GM19328 (cell line): ENCODE data around the gene CDC6.
A peak's percentile ranks its signal among the peaks of the same experiment; 100 is the strongest.

Source experiments
- ATAC-seq: cut with Tn5 transposase; IDR thresholded peaks from one replicate; pipeline ENCODE4 v1.9.1; 2021; ENCODE audit warnings: mild to moderate bottlenecking, moderate library complexity; ENCODE audit not compliant: unreplicated experiment

The CDC6 gene

GRCh38 chr17:40310882-40311391 is 23.3 kb downstream of the CDC6 start:
- no peak for ATAC-seq

DNA sequence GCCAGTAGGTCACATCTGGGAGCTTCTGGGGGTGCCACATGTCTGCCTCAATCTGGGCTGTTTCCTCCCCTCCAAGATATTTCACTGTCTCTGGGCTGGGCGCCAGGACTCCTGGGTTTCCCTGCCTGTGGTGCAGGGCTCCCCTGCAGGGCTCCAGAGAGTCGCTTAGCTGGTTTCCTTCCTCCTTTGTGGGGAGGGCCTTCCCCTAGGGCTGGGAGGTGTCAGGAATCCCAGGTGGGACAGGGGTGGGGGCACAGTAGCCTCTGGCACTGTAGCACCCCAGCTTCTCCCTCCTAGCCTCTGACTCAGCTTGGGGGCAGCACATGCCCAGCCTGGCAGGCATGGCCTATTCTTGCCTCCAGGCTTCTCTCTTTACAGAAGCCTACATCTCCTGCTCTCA is 23.9 kb downstream of the CDC6 start:
- no peak for ATAC-seq

DNA sequence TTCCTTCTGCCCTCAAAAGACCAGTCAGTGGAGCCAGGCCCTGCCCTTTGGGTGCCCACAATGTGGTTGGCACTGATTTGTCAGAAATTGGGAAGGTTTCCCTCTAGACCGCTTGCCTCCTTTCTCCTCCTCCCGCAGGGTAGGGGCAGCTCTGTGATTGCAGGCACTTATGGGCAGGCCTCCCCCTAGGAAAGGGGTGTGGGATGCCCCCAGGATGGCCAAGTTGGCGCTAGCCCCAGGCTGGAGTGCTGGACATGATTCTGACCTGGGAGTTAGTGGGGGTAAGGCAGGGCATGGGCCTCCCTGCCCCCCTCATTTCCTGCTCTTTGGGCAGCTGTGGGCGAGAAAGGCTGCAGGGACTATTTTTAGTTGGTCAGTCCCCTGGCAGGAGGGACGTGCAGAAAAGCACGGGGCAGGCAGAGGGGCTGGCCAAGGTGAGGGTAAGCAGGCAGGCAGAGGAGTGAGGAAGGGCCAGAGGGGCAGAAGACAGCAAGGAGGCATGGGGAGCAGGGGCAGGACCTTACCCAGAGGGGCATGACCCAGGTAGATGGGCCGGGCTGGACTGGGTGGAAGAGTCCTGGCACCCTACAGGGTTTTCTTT is 24.6 kb downstream of the CDC6 start:
- no peak for ATAC-seq

DNA sequence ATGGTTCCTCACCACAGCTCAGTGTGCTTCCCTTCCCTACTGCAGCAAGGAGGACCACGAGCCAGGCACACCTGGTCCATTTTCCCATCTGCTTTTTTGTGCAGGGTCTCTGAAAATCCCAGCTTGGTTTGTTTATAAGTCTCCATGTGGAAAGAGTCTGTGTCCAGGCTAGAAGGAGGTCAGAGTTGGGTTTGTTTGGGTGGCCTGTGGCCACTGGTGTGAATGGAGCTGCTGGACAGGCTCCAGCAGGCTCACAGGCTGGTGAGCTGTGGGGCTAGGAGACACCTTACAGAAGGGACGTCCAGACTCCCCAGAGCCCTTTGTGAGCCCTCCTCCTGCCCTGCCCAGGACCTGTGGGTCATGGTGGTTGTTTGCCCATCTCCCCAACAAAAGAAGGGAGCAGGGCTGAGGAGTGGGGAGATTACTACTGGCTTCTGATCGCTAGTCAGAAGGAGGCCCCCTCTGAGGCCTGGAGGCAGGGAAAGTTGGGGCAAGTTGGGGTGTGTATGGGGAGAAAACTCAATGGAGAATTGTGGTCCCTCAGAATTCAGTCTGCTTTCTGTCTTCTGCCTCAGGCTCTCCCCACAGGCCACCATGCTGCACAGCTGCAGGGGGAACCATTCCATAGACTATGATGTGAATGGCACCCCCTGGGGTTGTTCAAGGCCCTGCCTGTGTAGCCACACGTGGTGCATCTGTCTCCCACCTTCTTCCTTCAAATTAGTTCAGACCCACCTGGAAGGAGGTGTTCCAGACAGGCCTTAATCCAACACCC is 25.4 kb downstream of the CDC6 start:
- ATAC-seq = no peak

GRCh38 chr17:40313668-40314583 is 26.2 kb downstream of the CDC6 start:
- no peak for ATAC-seq

DNA sequence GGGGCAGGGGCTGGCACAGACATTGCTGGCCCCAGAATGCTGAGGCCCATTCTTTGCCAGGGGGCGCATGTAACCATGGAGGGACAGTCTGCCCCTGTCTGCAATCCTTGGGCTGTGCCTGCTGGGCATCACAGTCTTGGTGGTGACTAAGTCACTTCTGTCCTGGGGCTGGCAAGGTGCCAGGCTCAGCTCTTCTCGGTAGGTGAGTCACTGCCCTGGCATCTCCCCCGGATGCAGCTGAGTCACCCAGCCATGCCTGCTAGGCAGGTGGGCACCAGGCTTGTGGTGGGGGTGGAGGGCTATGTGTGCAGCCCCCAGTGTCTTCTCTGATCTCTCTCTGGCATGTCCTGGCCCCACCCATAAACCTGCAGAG is 26.9 kb downstream of the CDC6 start:
- ATAC-seq = no peak

- no peak for ATAC-seq
These were observed 27.5 kb downstream of the CDC6 start for GRCh38 chr17:40315206-40315605.

DNA sequence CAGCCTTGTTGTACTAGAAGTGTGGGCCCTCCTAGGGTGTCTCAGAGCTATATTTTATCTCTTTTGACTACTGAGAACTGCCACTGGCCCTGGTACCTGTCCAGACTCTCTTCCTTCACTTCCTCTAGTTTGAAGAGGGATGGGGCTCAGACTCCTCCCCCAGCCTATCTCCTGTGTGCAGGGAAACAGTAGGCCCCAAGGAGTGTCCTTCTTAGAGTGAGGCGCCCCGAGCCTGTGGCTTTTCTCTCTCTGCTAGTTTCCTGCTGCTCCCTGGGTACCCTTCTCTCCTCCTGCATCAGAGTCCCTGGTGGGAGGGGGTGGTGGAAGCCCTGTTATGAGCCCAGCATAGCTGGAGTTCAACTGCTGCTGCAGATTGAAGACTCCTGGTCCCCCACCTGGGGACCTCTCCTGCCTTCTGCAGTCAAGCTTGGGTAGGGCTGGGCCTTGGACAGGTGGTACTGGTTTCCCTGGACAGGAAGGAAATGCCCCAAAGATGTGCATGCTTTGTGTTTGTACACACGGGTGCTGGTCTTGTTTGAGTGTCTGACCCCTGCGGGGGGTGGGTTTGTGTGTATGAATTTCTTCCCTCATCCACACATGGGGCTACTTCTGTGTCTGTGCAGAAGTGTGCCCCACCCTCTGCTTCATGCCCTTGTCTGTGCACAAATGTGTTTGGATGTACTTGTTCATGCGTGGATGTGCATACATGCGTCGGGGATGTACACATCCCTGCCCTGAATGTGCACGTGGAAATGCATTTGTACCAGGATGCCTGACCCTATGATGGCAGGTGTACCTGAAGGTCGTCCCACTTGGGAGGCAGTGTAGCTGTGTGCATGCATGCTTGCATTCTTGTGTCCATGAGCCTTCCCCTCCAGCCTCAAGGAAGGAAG is 28.2 kb downstream of the CDC6 start:
- no peak for ATAC-seq

GRCh38 chr17:40316571-40317344 is 29.1 kb downstream of the CDC6 start:
- ATAC-seq = no peak

DNA sequence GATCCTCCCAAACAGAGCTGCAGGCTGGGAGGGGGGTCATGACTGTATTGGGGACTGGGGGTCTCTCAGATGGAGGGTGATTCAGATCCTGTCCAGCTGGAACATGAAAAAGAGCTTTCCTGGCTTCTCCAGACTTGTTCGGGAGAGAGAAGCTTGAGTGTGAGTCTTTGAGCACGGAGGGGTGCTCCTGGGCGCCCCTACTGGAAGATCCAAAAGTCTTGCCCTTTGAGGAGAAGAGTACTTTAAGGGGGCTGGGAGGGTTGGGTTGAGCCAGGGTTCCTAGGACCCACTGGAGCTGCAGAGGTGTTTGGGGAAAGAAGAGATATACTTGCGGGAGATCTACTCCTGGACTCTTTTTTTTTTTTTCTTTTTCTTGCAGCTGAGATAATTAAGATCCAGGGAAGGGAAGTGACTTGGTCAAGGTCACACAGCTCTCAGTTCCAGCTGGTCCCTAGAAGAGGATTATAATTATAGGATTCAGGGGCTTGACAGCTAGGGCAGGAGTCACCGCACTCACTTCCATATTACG is 29.7 kb downstream of the CDC6 start:
- ATAC-seq = no peak

DNA sequence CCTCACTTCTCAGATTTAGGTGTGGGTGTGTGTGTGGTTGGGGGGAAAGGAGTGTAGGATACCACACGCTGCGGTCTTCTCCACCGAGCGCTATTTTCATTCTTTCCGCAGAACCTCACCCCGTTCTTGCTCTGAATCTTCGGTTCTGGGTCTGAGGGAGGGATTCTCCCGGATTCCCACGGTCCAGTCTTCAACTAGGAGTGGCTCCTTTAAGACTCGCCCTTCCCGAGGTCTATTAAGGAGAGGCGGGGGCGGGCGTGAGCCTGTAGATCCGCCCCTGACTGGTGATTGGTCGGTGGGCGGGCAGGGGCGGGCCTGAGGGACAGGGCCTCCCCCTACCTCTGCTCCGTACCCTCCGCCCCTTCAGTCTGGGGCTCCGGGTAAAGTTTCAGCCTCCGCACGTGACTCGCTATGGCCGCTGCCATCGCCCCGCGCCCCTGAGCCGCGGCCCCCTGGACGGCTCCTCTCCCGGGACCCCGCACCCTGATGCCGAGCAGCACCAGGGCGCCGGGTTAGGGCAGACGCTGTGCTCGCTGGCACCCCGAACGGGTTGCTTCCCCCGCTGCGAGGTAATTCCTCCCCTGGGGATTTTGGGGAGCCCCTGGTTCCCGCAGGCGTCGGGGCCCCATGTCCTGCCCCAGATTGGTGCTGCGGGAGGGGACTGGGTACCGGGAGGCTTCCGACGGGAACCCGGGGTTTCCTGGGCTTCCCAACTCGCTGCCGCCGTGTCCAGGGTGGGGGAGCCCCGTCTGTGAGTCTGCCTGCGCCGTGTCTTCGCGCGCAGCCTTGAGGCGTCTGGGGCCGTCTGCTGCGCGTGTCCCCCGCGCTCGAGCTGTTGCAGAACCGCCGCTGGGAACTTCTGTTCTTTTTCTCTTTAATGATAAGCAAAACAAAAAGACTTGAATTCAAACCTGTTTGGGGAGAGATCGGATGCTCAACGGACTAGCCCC is 30.5 kb downstream of the CDC6 start:
- ATAC-seq = peak; percentile 70

GRCh38 chr17:40318830-40319391 is 31.2 kb downstream of the CDC6 start:
- ATAC-seq = no peak

- no peak for ATAC-seq
These were observed 32.2 kb downstream of the CDC6 start for GRCh38 chr17:40319651-40320540.

GRCh38 chr17:40320756-40321523 is 33.3 kb downstream of the CDC6 start:
- ATAC-seq = no peak

GRCh38 chr17:40321524-40321929 is 33.8 kb downstream of the CDC6 start:
- ATAC-seq = no peak

DNA sequence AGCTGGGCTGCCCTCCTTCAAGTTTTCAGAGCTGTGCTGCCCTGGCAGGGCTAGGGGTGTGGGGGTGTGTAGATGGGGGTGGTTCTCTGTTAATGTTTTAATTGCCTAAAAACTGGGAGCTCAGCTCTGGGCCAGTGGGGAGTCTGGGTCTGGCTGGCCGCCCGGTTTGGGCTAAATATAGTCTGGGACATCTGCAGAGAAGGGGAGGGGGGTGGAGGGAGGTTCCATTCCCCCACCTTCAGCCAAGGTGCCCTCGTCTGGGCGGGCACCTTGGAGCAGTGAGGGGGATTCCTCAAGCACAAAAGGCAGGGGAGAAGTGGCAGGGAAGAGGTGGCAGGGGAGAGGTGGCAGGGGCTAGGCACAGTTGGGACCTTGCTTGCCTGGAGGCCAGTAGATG is 34.3 kb downstream of the CDC6 start:
- ATAC-seq = no peak
